ENCODE measurements around the gene KIF20B. TPM values are rescaled to one million over a fixed set of nuclear protein-coding genes. Genes with fewer than 3 reads are reported as not detected.

KIF20B gene
- total RNA-seq, 1 experiment from 2014 or later, result 48.1 TPM

DNA sequence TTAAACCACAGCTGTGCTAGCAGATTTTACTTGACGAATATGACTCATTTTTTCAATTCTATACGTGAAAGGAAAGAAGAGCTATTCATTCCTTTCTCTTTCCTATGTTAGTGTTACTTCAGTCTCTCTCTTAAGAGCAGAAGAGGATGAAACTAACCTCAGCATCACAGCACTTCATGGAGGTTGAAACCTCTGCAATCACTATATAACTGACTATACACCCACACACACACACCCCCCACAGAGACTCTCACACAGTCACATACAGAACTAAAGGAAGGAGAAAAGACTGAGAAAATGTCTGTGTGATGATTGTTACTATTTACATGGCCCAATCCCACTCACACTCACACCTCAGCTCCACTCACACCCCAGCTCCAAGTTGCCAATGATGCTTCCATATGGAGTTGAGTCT is 104.2 kb downstream of the KIF20B start:
- TF ChIP-seq TCF7L2 (IDR thresholded peaks at IDR 0.05; ENCODE audit: low read depth, low read length) (no peak), SIN3A (IDR thresholded peaks at IDR 0.05; ENCODE audit: borderline replicate concordance, insufficient read depth, low read depth, low read length) (no peak), POLR2AphosphoS5 (IDR thresholded peaks at IDR 0.05; ENCODE audit: low read depth, low read length) (no peak)
- TF ChIP-seq, protein P1, sequence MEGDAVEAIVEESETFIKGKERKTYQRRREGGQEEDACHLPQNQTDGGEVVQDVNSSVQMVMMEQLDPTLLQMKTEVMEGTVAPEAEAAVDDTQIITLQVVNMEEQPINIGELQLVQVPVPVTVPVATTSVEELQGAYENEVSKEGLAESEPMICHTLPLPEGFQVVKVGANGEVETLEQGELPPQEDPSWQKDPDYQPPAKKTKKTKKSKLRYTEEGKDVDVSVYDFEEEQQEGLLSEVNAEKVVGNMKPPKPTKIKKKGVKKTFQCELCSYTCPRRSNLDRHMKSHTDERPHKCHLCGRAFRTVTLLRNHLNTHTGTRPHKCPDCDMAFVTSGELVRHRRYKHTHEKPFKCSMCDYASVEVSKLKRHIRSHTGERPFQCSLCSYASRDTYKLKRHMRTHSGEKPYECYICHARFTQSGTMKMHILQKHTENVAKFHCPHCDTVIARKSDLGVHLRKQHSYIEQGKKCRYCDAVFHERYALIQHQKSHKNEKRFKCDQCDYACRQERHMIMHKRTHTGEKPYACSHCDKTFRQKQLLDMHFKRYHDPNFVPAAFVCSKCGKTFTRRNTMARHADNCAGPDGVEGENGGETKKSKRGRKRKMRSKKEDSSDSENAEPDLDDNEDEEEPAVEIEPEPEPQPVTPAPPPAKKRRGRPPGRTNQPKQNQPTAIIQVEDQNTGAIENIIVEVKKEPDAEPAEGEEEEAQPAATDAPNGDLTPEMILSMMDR (IDR thresholded peaks at IDR 0.05), result no peak
- TF ChIP-seq, protein P2, sequence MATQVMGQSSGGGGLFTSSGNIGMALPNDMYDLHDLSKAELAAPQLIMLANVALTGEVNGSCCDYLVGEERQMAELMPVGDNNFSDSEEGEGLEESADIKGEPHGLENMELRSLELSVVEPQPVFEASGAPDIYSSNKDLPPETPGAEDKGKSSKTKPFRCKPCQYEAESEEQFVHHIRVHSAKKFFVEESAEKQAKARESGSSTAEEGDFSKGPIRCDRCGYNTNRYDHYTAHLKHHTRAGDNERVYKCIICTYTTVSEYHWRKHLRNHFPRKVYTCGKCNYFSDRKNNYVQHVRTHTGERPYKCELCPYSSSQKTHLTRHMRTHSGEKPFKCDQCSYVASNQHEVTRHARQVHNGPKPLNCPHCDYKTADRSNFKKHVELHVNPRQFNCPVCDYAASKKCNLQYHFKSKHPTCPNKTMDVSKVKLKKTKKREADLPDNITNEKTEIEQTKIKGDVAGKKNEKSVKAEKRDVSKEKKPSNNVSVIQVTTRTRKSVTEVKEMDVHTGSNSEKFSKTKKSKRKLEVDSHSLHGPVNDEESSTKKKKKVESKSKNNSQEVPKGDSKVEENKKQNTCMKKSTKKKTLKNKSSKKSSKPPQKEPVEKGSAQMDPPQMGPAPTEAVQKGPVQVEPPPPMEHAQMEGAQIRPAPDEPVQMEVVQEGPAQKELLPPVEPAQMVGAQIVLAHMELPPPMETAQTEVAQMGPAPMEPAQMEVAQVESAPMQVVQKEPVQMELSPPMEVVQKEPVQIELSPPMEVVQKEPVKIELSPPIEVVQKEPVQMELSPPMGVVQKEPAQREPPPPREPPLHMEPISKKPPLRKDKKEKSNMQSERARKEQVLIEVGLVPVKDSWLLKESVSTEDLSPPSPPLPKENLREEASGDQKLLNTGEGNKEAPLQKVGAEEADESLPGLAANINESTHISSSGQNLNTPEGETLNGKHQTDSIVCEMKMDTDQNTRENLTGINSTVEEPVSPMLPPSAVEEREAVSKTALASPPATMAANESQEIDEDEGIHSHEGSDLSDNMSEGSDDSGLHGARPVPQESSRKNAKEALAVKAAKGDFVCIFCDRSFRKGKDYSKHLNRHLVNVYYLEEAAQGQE (IDR thresholded peaks at IDR 0.05; ENCODE audit: insufficient read depth in 1 of 2, low read depth in 2 of 2, low read length in 1 of 2), result no peak
- H3K4me3 ChIP-seq (ENCODE audit: low read depth in 2 of 2, low read length in 2 of 2), result no peak overlapping the region
- H3K27me3 ChIP-seq (ENCODE audit: control insufficient read depth, insufficient read depth, low read length), result peaks cover 10% of the 10 kb centered on the region; the same call in 1 of the 2 replicates
- POLR2A ChIA-PET, result no interaction called here
- in situ Hi-C loops (cut with HindIII; ENCODE audit: low pct_unique_long_range_greater_than_20kb, low sequenced_read_pairs) (no loop called here), intact Hi-C loops (cut with micrococcal nuclease; ENCODE audit: unreplicated experiment) (no loop called here)
- no peak for ATAC-seq
- DNase-seq (ENCODE audit: low read depth, low spot score), result no peak
- H3K9me3 ChIP-seq (ENCODE audit: control insufficient read depth, insufficient read depth, low read depth, low read length), result no peaks in the 10 kb centered on the region
- CTCF ChIA-PET, result no interaction called here
- BruUV-seq (replicated peaks), result no TSS peak
- H3K27ac ChIP-seq (ENCODE audit: low read length), result no peak overlapping the region
- H3K36me3 ChIP-seq (ENCODE audit: control insufficient read depth, insufficient read depth, low read length), result no peaks in the 10 kb centered on the region
- no peaks in the 10 kb centered on the region for H3K4me1 ChIP-seq (ENCODE audit: control insufficient read depth, insufficient read depth, low read length)

DNA sequence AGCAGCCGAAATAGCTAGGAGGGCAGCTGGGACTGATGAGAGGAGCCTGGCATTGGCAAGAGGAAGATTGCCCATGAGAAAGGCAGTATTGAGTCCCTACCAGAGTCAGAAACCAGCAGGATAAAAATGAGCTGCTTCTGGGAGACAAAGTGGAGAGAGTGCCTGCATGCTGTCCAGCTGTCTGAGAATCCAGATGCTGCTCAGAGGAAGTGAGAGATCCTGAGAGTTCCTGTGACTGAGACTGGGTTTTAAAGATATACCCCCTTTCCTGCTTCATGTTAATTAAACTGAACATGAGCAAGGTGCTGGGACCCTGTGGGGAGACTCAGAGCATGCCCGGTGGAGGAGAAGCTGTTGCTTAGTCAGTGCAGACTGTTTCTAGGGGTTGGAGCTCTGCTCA is 107.5 kb downstream of the KIF20B start:
- BruUV-seq (replicated peaks), result no TSS peak
- Histone ChIP-seq H3K27me3 (ENCODE audit: control insufficient read depth, insufficient read depth, low read length) (peaks cover 2% of the 10 kb centered on the region; the same call in 1 of the 2 replicates), H3K4me3 (ENCODE audit: low read depth in 2 of 2, low read length in 2 of 2) (no peak overlapping the region), H3K27ac (ENCODE audit: low read length) (no peak overlapping the region), H3K36me3 (ENCODE audit: control insufficient read depth, insufficient read depth, low read length) (no peaks in the 10 kb centered on the region), H3K4me1 (ENCODE audit: control insufficient read depth, insufficient read depth, low read length) (no peaks in the 10 kb centered on the region), H3K9me3 (ENCODE audit: control insufficient read depth, insufficient read depth, low read depth, low read length) (no peaks in the 10 kb centered on the region)
- DNase-seq (ENCODE audit: low read depth, low spot score), result no peak
- TF ChIP-seq, protein P2 (IDR thresholded peaks at IDR 0.05; ENCODE audit: insufficient read depth in 1 of 2, low read depth in 2 of 2, low read length in 1 of 2), result no peak
- TF ChIP-seq POLR2AphosphoS5 (IDR thresholded peaks at IDR 0.05; ENCODE audit: low read depth, low read length) (no peak), SIN3A (IDR thresholded peaks at IDR 0.05; ENCODE audit: borderline replicate concordance, insufficient read depth, low read depth, low read length) (no peak), TCF7L2 (IDR thresholded peaks at IDR 0.05; ENCODE audit: low read depth, low read length) (no peak)
- TF ChIP-seq, protein P1 (IDR thresholded peaks at IDR 0.05), result no peak
- CTCF ChIA-PET, result no interaction called here
- in situ Hi-C loops (cut with HindIII; ENCODE audit: low pct_unique_long_range_greater_than_20kb, low sequenced_read_pairs) (no loop called here), intact Hi-C loops (cut with micrococcal nuclease; ENCODE audit: unreplicated experiment) (no loop called here)
- POLR2A ChIA-PET, result no interaction called here
- no peak for ATAC-seq
